ENCODE data around the gene SNAPC2. TPM values are rescaled to one million over a fixed set of nuclear protein-coding genes. Genes with fewer than 3 reads are reported as not detected.

The SNAPC2 gene
- total RNA-seq, 1 experiment from 2014 or later: 24.1 TPM

GRCh38 chr19:7968796-7969554 lies 48.8 kb downstream of the SNAPC2 start:
- no peak for TF ChIP-seq CTCF (IDR thresholded peaks at IDR 0.05; ENCODE audit: unreplicated experiment)
- H3K4me3 Mint-ChIP-seq (ENCODE audit: unreplicated experiment): no peak overlapping the region
- no peaks in the 10 kb centered on the region for H3K27me3 Mint-ChIP-seq (ENCODE audit: insufficient read depth, unreplicated experiment)
- ChIA-PET CTCF (interaction anchor here (0.7 to 7.1 kb wide), 6 partner anchors 18 to 45 kb away, joined by 3 to 57 read pairs (median 8); partner anchors contain the start of gene TIMM44), POLR2A (interaction anchor here (0.9 to 1.6 kb wide), 2 partner anchors 25 to 37 kb away, joined by 3 to 4 read pairs; partner anchors contain the start of gene ELAVL1)
- H3K9me3 Mint-ChIP-seq (ENCODE audit: unreplicated experiment): no peaks in the 10 kb centered on the region
- H3K27ac Mint-ChIP-seq (ENCODE audit: low read depth, unreplicated experiment): peak overlapping the region; percentile 27
- intact Hi-C loops (cut with micrococcal nuclease): no loop called here
- H3K36me3 Mint-ChIP-seq (ENCODE audit: insufficient read depth, unreplicated experiment): peaks cover 73% of the 10 kb centered on the region
- BruUV-seq (replicated peaks): no TSS peak
- H3K4me1 Mint-ChIP-seq (ENCODE audit: insufficient read depth, unreplicated experiment): no peaks in the 10 kb centered on the region
- DNase-seq (ENCODE audit: unreplicated experiment): no peak

- no peak overlapping the region for H3K27ac Mint-ChIP-seq (ENCODE audit: low read depth, unreplicated experiment)
- DNase-seq (ENCODE audit: unreplicated experiment): no peak
- no TSS peak for BruUV-seq (replicated peaks)
- peaks cover 73% of the 10 kb centered on the region for H3K36me3 Mint-ChIP-seq (ENCODE audit: insufficient read depth, unreplicated experiment)
- no peaks in the 10 kb centered on the region for H3K4me1 Mint-ChIP-seq (ENCODE audit: insufficient read depth, unreplicated experiment)
- H3K27me3 Mint-ChIP-seq (ENCODE audit: insufficient read depth, unreplicated experiment): no peaks in the 10 kb centered on the region
- intact Hi-C loops (cut with micrococcal nuclease): no loop called here
- H3K9me3 Mint-ChIP-seq (ENCODE audit: unreplicated experiment): no peaks in the 10 kb centered on the region
- ChIA-PET CTCF (interaction anchor here (0.5 to 7.1 kb wide), 10 partner anchors 19 to 1649 kb away, joined by 3 to 57 read pairs (median 4); partner anchors contain the start of gene TIMM44), POLR2A (interaction anchor here (0.9 to 1.6 kb wide), 2 partner anchors 25 to 36 kb away, joined by 3 to 4 read pairs; partner anchors contain the start of gene ELAVL1)
- H3K4me3 Mint-ChIP-seq (ENCODE audit: unreplicated experiment): no peak overlapping the region
- no peak for TF ChIP-seq CTCF (IDR thresholded peaks at IDR 0.05; ENCODE audit: unreplicated experiment)
Observed at GRCh38 chr19:7969555-7969939, 49.4 kb downstream of the SNAPC2 start.

GRCh38 chr19:7970716-7971448 lies 50.7 kb downstream of the SNAPC2 start:
- no peak overlapping the region for H3K4me3 Mint-ChIP-seq (ENCODE audit: unreplicated experiment)
- CTCF ChIA-PET: interaction anchor here (0.6 to 7.1 kb wide), 19 partner anchors 12 to 813 kb away, joined by 3 to 57 read pairs (median 4); partner anchors contain the start of genes ELAVL1 and TIMM44
- no peaks in the 10 kb centered on the region for H3K27me3 Mint-ChIP-seq (ENCODE audit: insufficient read depth, unreplicated experiment)
- TF ChIP-seq CTCF (IDR thresholded peaks at IDR 0.05; ENCODE audit: unreplicated experiment): peak; percentile 81
- DNase-seq (ENCODE audit: unreplicated experiment): peak; percentile 72
- H3K9me3 Mint-ChIP-seq (ENCODE audit: unreplicated experiment): no peaks in the 10 kb centered on the region
- intact Hi-C loops (cut with micrococcal nuclease): loop anchor here (1.0 to 10.0 kb wide), 2 partner anchors 31 to 184 kb away; no protein-coding TSS in a partner anchor
- H3K4me1 Mint-ChIP-seq (ENCODE audit: insufficient read depth, unreplicated experiment): no peaks in the 10 kb centered on the region
- BruUV-seq (replicated peaks): no TSS peak
- POLR2A ChIA-PET: interaction anchor here (1.0 to 1.6 kb wide), 3 partner anchors 18 to 35 kb away, joined by 4 to 9 read pairs (median 4); partner anchors contain the start of gene ELAVL1
- peaks cover 67% of the 10 kb centered on the region for H3K36me3 Mint-ChIP-seq (ENCODE audit: insufficient read depth, unreplicated experiment)
- H3K27ac Mint-ChIP-seq (ENCODE audit: low read depth, unreplicated experiment): no peak overlapping the region

Data from MCF 10A (cell line).